DMS 273 (cell line): ENCODE data around the gene DPM3.
"Not testable (repeated sequence)": the region's sequence is repeated elsewhere in the genome, so short reads cannot be mapped to it uniquely, and the experiment has no call there.

Source experiments
- DNase-seq: peaks from one replicate; lab custom pipeline; 2025; ENCODE audit not compliant: unreplicated experiment; lab: John Stamatoyannopoulos, UW

DPM3 gene

DNA sequence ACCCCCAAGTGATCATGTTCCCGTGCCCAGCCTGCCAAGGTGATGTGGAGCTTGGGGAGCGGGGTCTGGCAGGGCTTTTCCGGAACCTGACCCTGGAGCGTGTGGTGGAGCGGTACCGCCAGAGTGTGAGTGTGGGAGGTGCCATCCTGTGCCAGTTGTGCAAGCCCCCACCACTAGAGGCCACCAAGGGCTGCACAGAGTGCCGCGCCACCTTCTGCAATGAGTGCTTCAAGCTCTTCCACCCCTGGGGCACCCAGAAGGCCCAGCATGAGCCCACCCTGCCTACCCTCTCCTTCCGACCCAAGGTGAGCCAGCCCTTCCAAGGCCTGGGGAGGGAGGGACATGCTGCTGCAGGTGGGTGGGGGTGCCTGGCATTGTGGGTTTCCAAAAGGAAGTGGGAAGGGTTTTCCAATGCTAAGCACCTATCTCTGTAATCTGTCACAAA, 35.6 kb upstream of the DPM3 start:
- peak; percentile 61 for DNase-seq

DNA sequence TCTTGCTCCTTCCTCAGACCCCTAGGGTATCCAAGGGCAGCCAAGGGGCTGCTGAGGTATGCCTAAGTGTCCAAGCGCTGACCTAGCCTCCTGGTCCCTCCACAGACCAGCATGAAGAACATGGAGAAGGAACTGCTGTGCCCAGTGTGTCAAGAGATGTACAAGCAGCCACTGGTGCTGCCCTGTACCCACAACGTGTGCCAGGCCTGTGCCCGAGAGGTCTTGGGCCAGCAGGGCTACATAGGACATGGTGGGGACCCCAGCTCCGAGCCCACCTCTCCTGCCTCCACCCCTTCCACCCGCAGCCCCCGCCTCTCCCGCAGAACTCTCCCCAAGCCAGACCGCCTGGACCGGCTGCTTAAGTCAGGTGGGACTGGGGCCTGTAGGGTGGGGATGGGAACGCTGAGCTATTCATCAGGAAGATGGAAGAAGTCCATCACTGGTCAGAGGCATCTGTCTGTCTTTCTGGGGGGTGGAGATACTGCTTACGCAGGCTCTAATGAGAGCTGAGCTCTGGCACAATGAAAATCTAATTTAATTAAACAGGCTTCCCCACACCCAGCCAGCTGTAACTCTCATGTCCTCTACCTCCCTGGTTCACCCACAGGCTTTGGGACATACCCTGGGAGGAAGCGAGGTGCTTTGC, 35.1 kb upstream of the DPM3 start:
- no peak for DNase-seq

DNA sequence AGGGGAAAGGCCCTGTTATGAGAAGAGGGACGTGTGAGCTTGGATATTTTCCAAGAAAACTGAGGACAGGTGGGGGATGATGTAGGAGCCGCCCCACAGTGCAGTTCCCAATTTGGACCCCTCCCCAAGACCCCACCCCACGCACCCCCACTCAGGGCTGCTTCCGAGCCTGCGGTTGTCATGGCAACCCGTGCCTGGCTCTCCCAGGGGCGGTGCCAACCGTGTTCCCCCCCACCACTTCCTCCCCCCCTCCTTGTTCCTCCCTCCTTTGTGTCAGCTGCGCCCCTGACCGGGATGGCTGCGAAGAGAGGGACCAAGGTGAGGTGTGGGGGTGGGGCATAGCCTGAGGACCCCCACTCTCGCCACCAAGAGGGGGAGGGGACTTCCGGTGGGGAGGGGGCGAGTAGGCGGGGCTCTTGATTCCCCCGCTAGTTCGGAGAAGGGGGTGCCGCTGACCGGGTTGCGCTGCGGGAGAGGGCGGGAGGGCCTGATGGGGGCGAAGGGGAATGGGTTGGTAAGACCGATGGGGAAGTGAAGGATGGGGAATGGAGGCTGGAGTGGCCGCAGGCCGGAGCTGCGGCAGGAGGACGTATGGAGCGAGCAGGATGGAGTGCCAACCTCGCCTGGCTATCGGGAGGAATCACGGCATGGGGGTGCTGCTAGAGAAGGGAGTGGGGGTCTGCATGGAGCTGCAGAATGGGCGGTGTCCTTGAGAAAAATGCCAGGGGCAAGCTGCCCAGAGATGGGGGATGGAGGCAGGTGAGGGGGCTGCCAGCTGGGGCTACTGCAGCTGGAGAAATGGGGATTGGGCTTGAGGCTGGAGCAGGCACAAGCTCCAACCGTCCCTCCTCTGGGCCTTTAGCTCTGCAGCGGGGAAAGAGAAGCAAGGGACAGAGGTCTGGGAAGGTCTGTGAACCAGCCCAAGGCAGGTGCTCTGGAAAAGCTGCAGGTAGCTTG, 34.3 kb upstream of the DPM3 start:
- peak; percentile 66 for DNase-seq

GRCh38 chr1:155173478-155174323, 33.4 kb upstream of the DPM3 start, which contains the start of gene TRIM46:
TRIM46 (plus strand) TSS chr1:155173849; CDS start chr1:155173967, 118 bp downstream.
- peak; percentile 75 for DNase-seq

DNA sequence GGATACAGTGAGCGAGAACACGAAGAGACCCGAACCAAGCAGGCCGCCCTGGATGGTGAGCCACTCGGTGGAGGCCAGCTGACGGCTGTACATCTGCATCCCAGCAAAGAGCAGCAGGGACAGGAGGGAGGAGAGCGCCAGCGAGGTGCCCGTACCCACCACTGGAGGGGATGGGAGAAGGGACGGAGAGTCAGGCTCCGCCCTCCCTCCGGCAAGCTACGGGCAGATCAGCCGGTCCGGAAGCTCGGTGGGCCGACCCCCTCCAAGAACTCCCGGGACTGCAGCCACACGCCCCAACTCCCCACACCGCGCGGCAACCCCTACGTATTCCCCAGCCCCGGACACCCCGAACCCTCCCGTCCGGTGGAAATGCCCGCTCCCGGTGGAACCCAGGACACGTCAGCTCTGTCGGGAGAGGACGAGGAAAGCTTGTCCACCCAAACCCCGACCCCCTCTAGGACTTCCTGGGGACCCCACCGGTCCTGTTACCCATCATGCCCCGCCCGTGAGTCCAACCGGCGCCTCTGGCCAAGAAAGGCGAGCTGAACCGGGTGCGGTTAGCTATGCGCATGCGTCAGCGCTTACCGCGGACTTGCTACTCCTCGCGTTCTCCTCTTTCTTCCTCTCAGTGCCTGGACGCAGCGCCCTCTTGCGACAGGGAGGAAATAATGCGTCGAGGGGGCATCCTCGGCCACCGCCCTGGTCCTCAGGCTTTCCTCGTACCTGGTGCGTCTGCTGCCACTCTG, 32.6 kb upstream of the DPM3 start, which contains the start of gene KRTCAP2:
KRTCAP2 (minus strand) TSS at position 573 of the 746 bp plus-strand sequence; CDS start at position 493, 80 bp downstream.
- peak; percentile 98 for DNase-seq

- no peak for DNase-seq
Observed at GRCh38 chr1:155171836-155172731, 31.8 kb upstream of the DPM3 start.

- DNase-seq = no peak
Observed at GRCh38 chr1:155170806-155171205, 30.5 kb upstream of the DPM3 start.

GRCh38 chr1:155170101-155170785, 29.9 kb upstream of the DPM3 start:
- no peak for DNase-seq

DNA sequence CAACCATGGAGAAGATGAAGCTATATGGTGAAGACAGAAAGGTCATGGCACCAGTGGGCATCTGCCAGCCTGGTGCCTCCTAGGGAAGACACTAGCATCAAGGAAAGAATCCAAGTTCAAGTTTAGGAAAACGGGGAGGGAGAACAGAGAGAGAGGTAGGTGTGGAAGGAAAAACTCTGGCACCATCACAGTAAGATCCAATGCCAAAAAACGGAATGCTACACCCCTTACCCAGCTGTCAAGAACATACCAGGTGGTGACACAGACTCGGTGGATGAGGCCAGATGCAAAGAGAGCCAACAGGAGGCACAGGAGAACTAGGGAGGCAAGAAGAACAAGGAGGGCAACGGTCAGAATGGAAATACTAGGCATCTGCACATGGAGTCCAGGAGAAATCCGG, 29.2 kb upstream of the DPM3 start:
- DNase-seq = peak; percentile 41

GRCh38 chr1:155168456-155169210, 28.3 kb upstream of the DPM3 start:
- no peak for DNase-seq

GRCh38 chr1:155168105-155168445, 27.7 kb upstream of the DPM3 start:
- DNase-seq = not testable (repeated sequence)

DNA sequence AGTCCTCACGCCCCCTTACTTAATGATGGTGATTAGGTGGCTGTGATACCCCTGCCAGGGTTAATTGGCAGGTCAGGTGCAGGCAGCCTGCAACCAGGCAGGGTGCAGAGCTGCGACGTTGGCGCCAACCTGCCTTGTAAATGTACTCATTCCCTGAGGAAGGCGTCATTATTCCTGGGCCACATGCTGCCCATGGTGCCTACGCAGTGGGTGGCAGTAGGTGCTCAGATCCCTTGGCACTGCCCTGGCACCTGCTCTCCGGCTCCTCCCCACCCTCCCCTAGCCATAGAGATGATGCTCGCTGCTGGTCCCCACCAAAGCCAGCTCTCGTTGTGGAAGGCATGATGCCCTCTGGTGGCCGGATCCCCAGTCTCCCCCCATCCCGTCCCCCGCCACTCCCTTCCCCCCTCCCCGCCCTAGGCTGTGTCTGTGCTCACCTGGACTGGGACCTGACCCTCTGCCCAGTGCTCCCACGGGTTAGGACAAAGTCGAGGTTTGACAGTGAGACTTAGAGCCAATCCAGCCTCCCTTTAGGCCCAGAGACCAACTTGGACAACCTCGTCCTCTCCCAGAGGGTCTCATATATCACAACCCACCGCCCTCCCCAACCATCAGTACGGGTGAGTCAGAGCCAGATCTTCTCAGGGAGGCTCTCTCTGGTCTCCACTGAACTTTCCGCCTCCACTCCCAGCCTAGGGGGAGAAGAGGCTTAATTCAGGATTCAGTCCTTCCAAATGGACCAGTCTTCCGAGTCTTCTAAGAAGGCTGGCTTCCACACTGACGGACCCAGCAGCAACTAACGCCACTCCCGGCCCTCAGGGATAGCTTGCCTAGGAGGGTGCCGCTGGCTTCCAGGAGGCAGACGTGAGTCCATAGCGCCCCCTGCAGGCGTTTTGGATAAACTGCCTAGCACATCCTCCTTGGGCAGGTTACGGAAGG, 27.1 kb upstream of the DPM3 start:
- DNase-seq = peak; percentile 95

GRCh38 chr1:155166471-155167165, 26.3 kb upstream of the DPM3 start:
- DNase-seq = no peak

DNA sequence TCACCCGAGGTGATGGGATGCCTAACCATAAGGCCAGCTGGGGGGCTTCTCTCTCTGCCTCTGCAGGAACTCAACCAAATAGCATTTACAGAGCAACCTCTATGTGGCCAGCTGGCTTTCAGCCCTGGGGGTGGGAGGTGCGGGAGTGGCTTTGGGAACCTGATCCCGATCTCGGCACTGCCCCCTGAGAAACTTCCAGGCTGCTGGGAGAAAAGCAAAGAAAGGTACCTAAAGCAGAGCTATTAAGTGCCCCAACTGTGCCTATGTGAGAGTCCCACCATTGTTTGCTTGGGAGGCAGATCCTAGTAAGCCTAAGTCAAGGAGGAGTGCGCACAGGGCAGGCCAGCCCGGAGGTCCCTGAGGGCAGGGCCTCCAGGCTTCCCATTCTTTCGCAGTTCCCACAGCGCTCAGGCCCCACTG, 25.7 kb upstream of the DPM3 start:
- DNase-seq = no peak

- DNase-seq = not testable (repeated sequence)
Observed at GRCh38 chr1:155164625-155165024, 24.3 kb upstream of the DPM3 start.

GRCh38 chr1:155163785-155164184, 23.5 kb upstream of the DPM3 start:
- not testable (repeated sequence) for DNase-seq
